ENCODE data around the gene OMP. TPM values are rescaled to one million over a fixed set of nuclear protein-coding genes. Genes with fewer than 3 reads are reported as not detected.

The OMP gene
- total and polyA plus RNA-seq, 4 donors = 0.33 to 0.56 TPM; not detected in 2

DNA sequence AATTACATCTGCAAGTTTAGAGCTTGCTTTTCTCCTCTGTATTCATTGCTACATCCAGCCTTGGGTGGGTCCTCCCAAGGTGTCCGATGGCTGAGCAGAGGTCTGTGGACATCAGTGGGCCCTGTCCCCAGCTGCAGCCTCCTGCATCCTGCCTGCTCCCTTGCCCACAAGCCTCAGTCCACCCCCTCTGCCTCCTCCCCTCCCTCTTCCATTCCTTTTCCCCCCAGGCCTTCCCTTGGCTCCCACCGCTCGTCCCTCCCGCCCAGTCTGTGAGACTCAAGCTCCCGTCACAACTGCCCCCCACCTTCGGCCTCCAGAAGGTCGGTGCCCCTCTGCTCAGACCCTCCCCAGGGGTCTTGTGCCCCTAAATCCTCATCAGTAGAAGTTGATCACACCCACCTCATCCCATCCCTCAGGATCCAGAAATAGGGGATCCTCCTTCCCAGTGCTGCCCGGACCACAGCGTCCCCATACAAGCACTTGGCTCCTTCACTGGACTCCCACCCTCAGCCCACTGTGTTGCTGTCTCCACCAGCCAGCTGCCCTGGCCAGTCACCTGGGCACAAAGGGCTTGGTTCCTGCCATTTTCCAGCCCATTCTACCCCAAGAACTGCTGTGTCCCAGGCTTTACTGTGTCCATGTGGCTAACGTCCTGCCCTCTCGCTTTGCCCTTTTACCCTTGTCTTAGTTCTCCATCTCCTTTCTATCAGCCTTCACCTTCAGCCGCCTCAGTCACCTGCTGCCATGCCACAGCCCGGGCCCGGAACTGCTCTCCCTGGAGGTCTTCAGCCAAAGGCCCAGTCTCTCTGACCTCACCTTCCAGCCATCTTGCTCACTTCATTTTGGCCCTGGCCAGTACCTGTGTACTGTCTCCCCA lies 2.2 kb upstream of the OMP start:
- Histone ChIP-seq H3K4me1 (ENCODE audit: control insufficient read depth, insufficient read depth, low read length) (peaks cover 13% of the 10 kb centered on the region), H3K27ac (ENCODE audit: low read depth, low read length) (no peak overlapping the region), H3K27me3 (ENCODE audit: control insufficient read depth, insufficient read depth, low read length) (no peaks in the 10 kb centered on the region), H3K4me3 (ENCODE audit: low read depth, low read length) (no peak overlapping the region), H3K36me3 (ENCODE audit: control insufficient read depth, insufficient read depth, low read length) (peaks cover 56% of the 10 kb centered on the region), H3K9me3 (ENCODE audit: control insufficient read depth, insufficient read depth, low read length) (no peaks in the 10 kb centered on the region)
- no peak for DNase-seq (ENCODE audit: low read depth in 4 of 6, low spot score in 6 of 6)
- 95% methylated on average over 14 of the region's 14 CpGs for WGBS (ENCODE audit: insufficient coverage)

DNA sequence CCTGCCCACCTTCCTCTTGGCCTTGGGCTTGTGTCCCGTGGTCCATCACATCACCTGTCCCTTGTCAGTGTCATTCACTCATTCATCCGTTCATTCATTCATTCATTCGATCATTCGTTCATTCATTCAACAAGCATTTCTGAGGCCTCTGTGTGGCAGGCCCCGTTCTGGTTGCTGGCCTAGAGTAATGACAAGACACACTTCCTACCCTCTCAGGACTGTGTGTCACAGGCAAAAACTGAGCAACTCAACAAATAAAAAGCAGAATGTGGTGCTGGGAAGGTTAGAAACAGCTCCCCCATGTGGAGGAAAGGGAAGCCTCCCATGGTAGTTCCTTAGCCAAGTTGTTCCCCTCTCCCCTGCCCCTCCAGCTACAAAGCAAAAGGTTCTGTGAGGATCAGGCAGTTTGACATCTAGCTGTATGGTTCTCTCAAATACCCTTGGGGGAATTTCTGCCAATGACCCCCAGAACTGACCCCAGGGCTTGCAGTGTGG lies 1.6 kb upstream of the OMP start:
- WGBS (ENCODE audit: insufficient coverage) = 91% methylated on average over 4 of the region's 5 CpGs

DNA sequence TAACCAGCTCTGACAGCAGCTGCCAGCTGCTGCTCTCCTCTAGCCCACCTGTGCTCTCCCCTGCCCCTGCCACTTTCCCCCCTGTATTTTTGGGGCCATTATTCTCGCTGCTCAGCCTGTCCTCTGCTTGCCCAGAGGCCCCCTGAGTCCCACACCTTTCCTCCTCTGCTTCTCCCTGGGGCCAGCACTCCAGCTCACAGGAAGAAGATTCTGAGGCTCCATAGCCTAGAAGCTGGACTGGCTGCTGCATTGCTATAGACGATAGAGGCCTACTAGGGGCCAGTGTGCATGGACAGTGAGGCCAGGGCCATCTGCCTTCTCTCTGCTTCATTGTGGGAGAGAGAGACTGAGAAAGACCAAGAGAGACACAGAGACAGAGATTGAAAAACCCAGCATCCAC lies 679 bp downstream of the OMP start:
- H3K27me3 ChIP-seq (ENCODE audit: control insufficient read depth, insufficient read depth, low read length) = no peaks in the 10 kb centered on the region
- 87% methylated on average over 2 of the region's 2 CpGs for WGBS (ENCODE audit: insufficient coverage)
- no peak overlapping the region for H3K4me3 ChIP-seq (ENCODE audit: low read depth, low read length)
- H3K9me3 ChIP-seq (ENCODE audit: control insufficient read depth, insufficient read depth, low read length) = no peaks in the 10 kb centered on the region
- peaks cover 33% of the 10 kb centered on the region for H3K4me1 ChIP-seq (ENCODE audit: control insufficient read depth, insufficient read depth, low read length)
- DNase-seq (ENCODE audit: low read depth in 4 of 6, low spot score in 6 of 6) = no peak
- H3K27ac ChIP-seq (ENCODE audit: low read depth, low read length) = no peak overlapping the region
- H3K36me3 ChIP-seq (ENCODE audit: control insufficient read depth, insufficient read depth, low read length) = peaks cover 65% of the 10 kb centered on the region

More for the DNA sequence above, 1.6 kb upstream of the OMP start:
- peaks cover 54% of the 10 kb centered on the region for H3K36me3 ChIP-seq (ENCODE audit: control insufficient read depth, insufficient read depth, low read length)
- no peaks in the 10 kb centered on the region for H3K9me3 ChIP-seq (ENCODE audit: control insufficient read depth, insufficient read depth, low read length)
- H3K27ac ChIP-seq (ENCODE audit: low read depth, low read length) = no peak overlapping the region
- peaks cover 13% of the 10 kb centered on the region for H3K4me1 ChIP-seq (ENCODE audit: control insufficient read depth, insufficient read depth, low read length)
- DNase-seq (ENCODE audit: low read depth in 4 of 6, low spot score in 6 of 6) = no peak
- H3K4me3 ChIP-seq (ENCODE audit: low read depth, low read length) = no peak overlapping the region
- H3K27me3 ChIP-seq (ENCODE audit: control insufficient read depth, insufficient read depth, low read length) = no peaks in the 10 kb centered on the region

- WGBS (ENCODE audit: insufficient coverage) = 77% methylated on average over 8 of the region's 8 CpGs
These were observed 2.1 kb downstream of the OMP start for GRCh38 chr11:77104727-77105126.

GRCh38 chr11:77106321-77106720 lies 3.7 kb downstream of the OMP start:
- peak in 1 of 6 donors; percentile 77 for DNase-seq (ENCODE audit: low read depth in 4 of 6, low spot score in 6 of 6)
- no peak overlapping the region for H3K27ac ChIP-seq (ENCODE audit: low read depth, low read length)
- no peak overlapping the region for H3K4me3 ChIP-seq (ENCODE audit: low read depth, low read length)
- H3K27me3 ChIP-seq (ENCODE audit: control insufficient read depth, insufficient read depth, low read length) = no peaks in the 10 kb centered on the region
- 74% methylated on average over 3 of the region's 7 CpGs for WGBS (ENCODE audit: insufficient coverage)
- no peaks in the 10 kb centered on the region for H3K9me3 ChIP-seq (ENCODE audit: control insufficient read depth, insufficient read depth, low read length)
- H3K36me3 ChIP-seq (ENCODE audit: control insufficient read depth, insufficient read depth, low read length) = peaks cover 59% of the 10 kb centered on the region
- H3K4me1 ChIP-seq (ENCODE audit: control insufficient read depth, insufficient read depth, low read length) = peaks cover 53% of the 10 kb centered on the region

More at GRCh38 chr11:77104727-77105126, 2.1 kb downstream of the OMP start:
- Histone ChIP-seq H3K27ac (ENCODE audit: low read depth, low read length) (no peak overlapping the region), H3K9me3 (ENCODE audit: control insufficient read depth, insufficient read depth, low read length) (no peaks in the 10 kb centered on the region), H3K27me3 (ENCODE audit: control insufficient read depth, insufficient read depth, low read length) (no peaks in the 10 kb centered on the region), H3K4me3 (ENCODE audit: low read depth, low read length) (no peak overlapping the region), H3K36me3 (ENCODE audit: control insufficient read depth, insufficient read depth, low read length) (peaks cover 67% of the 10 kb centered on the region), H3K4me1 (ENCODE audit: control insufficient read depth, insufficient read depth, low read length) (peaks cover 39% of the 10 kb centered on the region)
- DNase-seq (ENCODE audit: low read depth in 4 of 6, low spot score in 6 of 6) = no peak

GRCh38 chr11:77106759-77107158 lies 4.1 kb downstream of the OMP start:
- Histone ChIP-seq H3K27ac (ENCODE audit: low read depth, low read length) (no peak overlapping the region), H3K27me3 (ENCODE audit: control insufficient read depth, insufficient read depth, low read length) (no peaks in the 10 kb centered on the region), H3K36me3 (ENCODE audit: control insufficient read depth, insufficient read depth, low read length) (peaks cover 54% of the 10 kb centered on the region), H3K4me3 (ENCODE audit: low read depth, low read length) (no peak overlapping the region), H3K9me3 (ENCODE audit: control insufficient read depth, insufficient read depth, low read length) (no peaks in the 10 kb centered on the region), H3K4me1 (ENCODE audit: control insufficient read depth, insufficient read depth, low read length) (peaks cover 53% of the 10 kb centered on the region)
- no peak for DNase-seq (ENCODE audit: low read depth in 4 of 6, low spot score in 6 of 6)
- WGBS (ENCODE audit: insufficient coverage) = 88% methylated on average over 13 of the region's 13 CpGs

GRCh38 chr11:77107950-77108349 lies 5.3 kb downstream of the OMP start:
- no peaks in the 10 kb centered on the region for H3K27me3 ChIP-seq (ENCODE audit: control insufficient read depth, insufficient read depth, low read length)
- DNase-seq (ENCODE audit: low read depth in 4 of 6, low spot score in 6 of 6) = peak in 1 of 6 donors; percentile 61
- WGBS (ENCODE audit: insufficient coverage) = 78% methylated on average over 3 of the region's 3 CpGs
- no peak overlapping the region for H3K4me3 ChIP-seq (ENCODE audit: low read depth, low read length)
- H3K4me1 ChIP-seq (ENCODE audit: control insufficient read depth, insufficient read depth, low read length) = peaks cover 56% of the 10 kb centered on the region
- H3K9me3 ChIP-seq (ENCODE audit: control insufficient read depth, insufficient read depth, low read length) = no peaks in the 10 kb centered on the region
- peaks cover 50% of the 10 kb centered on the region for H3K36me3 ChIP-seq (ENCODE audit: control insufficient read depth, insufficient read depth, low read length)
- no peak overlapping the region for H3K27ac ChIP-seq (ENCODE audit: low read depth, low read length)

DNA sequence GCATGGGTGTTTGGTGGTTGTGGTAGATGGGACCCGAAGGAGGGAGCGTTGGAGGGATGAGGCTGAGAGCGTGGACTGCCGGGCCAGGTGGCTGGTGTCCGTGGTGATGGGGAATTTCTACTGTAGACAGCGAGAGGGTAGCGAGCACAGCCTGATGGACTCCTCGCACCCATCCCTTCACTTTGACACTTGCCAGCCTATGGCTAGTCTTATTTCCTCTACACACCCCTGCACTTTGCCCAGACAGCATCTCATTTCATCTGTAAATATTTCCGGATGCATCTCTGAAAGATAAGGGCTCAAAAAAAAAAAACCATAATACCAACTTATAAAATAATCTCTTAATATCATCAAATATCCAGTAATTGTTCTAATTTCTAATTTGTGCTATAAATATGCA lies 5.8 kb downstream of the OMP start:
- peaks cover 50% of the 10 kb centered on the region for H3K36me3 ChIP-seq (ENCODE audit: control insufficient read depth, insufficient read depth, low read length)
- H3K27me3 ChIP-seq (ENCODE audit: control insufficient read depth, insufficient read depth, low read length) = no peaks in the 10 kb centered on the region
- 87% methylated on average over 4 of the region's 9 CpGs for WGBS (ENCODE audit: insufficient coverage)
- H3K4me1 ChIP-seq (ENCODE audit: control insufficient read depth, insufficient read depth, low read length) = peaks cover 60% of the 10 kb centered on the region
- no peaks in the 10 kb centered on the region for H3K9me3 ChIP-seq (ENCODE audit: control insufficient read depth, insufficient read depth, low read length)
- no peak overlapping the region for H3K4me3 ChIP-seq (ENCODE audit: low read depth, low read length)
- DNase-seq (ENCODE audit: low read depth in 4 of 6, low spot score in 6 of 6) = no peak
- H3K27ac ChIP-seq (ENCODE audit: low read depth, low read length) = no peak overlapping the region

DNA sequence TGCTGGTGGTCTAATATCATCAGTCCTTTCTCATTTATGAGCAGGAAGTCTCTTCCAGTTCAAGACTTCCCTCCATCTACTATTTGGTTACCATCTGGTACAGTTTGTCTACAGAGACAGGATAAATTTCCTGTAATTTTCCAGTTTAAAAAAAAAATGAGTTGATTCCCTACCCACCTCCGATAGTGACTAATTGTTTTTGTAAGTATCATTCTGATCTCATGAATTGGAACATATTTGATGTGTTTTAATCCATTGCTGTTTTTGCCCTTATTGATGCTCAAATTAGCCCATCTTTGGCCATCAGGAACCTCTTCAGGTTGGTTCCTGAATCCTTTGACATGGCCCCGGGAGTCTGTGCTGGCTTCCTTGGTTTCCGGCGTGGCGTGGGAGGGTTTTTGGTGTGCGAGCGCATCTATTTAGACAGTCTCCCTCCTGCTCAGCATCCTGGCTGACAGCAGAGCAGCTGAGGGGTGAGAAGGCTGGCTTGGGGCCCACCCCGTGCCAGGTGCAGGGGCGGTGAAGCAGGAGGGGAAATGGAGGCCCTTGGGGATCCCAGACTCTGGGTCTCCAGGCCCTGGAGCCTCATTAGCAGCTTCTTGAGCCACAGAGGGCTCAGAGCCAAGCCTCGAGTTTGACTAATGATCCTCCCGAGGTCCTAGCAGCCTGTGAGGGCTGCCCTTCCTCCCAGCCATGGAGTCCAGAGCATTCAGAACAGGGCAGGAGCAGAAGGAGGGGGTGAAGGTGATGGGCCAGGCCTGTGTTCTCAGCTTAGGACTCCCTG lies 6.8 kb downstream of the OMP start:
- H3K27me3 ChIP-seq (ENCODE audit: control insufficient read depth, insufficient read depth, low read length) = no peaks in the 10 kb centered on the region
- H3K4me1 ChIP-seq (ENCODE audit: control insufficient read depth, insufficient read depth, low read length) = peaks cover 60% of the 10 kb centered on the region
- no peak overlapping the region for H3K27ac ChIP-seq (ENCODE audit: low read depth, low read length)
- no peaks in the 10 kb centered on the region for H3K9me3 ChIP-seq (ENCODE audit: control insufficient read depth, insufficient read depth, low read length)
- no peak overlapping the region for H3K4me3 ChIP-seq (ENCODE audit: low read depth, low read length)
- WGBS (ENCODE audit: insufficient coverage) = 62% methylated on average over 4 of the region's 11 CpGs
- peaks cover 45% of the 10 kb centered on the region for H3K36me3 ChIP-seq (ENCODE audit: control insufficient read depth, insufficient read depth, low read length)
- DNase-seq (ENCODE audit: low read depth in 4 of 6, low spot score in 6 of 6) = peak in 2 of 6 donors; percentile 50

Measured in spinal cord (tissue), 10 donors.